Effector CD8-positive, alpha-beta T cell (primary cell): Measurements from ENCODE around the gene NSUN2.

ENCODE experiments used
- DNase-seq: peaks from one replicate; lab custom pipeline; 2025; lab: John Stamatoyannopoulos, UW

NSUN2 gene

GRCh38 chr5:6644794-6645241 lies 12.0 kb upstream of the NSUN2 start:
- no peak for DNase-seq

DNA sequence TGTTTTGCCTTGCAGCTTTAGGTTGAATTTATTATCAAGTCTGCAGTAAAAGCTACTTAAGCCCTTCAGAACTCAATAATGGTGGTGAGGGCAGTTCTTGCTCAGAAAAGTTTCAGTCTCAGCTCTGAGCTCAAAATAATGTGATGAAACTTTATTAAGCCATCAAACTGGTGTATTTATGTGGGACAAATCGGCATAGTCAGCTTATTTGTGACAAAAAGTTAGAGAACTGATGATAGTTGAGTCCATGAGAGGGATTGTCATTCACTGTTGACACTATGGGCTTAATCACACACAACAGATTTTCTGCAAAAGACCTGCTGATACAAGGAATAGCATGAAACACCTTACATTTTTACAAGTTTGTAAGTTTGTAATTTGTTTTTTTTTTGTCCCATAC lies 9.8 kb upstream of the NSUN2 start:
- no peak for DNase-seq

DNA sequence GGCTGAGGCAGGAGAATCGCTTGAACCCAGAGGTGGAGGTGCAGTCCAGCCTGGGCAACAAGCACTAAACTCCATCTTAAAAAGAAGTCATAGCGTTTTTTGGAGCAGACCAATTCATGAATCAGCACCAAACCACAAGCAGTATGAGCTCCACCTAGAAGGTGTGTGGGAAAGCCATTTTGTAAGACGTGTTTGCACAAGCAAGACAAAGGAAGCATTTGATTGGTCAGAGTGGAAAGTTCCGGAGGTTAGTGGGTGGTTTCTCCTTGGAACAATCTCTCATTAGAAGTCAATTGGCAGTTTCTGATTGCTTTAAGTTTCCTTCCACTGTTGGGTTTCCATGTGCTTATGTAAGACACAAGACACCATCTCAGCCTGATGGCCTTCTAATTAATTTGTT lies 5.4 kb upstream of the NSUN2 start:
- DNase-seq = no peak

DNA sequence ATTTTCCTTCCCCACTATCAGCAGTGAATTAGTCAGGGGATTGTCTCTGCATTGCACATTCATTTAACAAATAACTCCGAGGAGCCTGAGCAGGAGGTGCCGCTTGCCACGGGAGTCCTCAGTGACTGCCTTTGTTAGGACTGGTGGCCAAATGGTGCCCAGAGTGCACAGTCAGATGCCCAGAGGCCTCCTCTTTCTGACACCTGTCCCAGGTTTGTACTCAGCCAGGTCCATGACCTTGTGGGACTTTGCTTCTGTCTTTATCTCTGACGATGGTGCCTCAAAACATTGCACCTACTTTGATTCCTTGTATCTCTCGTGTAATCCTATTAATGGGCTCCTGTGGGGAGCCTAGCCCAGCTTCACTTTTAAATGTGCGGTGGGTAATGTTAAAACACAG lies 4.7 kb upstream of the NSUN2 start:
- no peak for DNase-seq

DNA sequence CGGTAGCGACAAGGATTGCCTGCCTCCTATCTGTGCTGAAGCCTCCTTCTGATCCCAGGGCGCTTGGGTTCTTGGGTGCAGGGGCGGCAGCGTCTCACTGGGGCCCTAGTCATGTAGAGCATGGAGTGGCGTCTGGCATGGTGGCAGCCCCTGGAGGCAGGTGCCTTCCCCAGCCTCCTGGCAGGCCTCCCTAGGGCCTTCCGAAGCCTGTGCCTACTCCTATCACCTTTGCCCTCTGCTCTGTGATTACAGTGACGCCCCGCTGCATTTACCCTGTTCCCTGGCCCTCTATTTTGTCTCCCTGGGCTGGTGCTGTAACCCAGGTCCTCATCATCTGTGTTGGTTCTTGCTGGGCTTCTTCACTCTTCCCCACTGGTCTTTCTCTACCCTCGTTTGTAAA lies 4.2 kb upstream of the NSUN2 start:
- DNase-seq = no peak

DNA sequence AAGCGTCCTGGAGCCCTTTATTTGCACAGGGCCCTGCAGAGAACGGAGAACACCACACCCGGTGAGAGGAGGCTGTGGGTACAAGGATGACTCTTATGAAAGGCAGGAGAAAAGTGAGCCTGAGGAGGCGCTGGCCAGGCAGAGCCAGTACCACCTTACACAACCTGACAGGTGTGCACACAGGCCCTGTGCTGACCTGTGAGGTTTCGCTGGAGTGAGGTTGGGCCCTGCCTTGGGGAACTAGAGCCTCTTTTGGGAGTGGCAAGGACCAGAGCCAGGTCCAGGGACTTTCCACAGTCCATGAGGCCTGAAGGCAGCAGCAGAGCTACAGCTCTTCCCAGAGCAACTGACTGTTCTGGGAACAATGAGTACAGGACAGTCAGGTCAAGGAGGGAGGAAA lies 3.4 kb upstream of the NSUN2 start:
- no peak for DNase-seq

DNA sequence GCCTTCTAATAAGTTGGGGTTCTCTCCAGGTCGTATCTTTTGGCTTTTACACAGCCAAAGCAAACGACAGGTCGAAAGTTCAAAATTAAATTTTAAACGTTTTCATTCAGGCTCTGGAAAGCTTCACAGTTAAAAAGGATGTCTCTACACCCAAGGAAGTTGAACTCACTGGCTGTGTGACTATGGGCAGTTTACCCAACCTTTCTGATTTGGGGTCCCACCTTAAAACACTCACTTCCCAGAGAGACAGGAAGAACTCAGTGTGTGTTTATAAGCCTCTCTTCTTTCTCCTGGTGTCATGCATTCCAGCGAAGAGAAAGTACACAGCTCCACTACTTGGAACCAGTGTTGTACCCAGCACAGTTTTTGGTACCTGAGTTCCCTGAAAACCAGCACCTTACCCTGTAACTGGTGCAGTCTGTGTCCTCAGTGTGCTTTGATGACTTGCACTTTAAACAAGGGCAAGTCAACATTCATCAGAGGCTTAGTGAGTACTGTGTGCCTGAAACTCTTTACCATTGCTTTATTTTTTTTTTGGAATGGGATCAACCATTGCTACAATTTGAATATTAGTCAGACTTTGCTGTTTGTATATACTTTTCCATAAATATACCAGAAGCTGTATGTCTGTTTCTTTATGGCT lies 2.1 kb upstream of the NSUN2 start:
- DNase-seq = no peak

DNA sequence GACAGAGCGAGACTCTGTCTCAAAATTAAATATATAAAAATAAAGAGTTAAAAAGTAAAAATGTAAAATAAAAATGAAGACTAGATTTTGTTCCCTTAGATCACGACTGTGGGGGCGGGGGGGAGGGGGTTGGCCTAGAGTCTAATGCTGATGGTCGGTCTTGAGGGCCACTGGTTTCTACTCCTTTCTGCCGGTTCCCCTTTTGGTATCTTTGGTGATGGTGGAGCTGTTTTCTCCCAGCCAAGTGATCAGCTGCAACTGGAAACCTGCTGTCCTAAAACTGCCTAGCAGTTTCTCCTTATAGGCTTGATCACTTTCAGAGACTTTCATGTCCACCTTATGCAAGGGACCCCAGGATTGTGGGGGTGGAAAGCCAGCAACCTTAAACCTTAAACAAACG lies 1.5 kb upstream of the NSUN2 start:
- DNase-seq = no peak

DNA sequence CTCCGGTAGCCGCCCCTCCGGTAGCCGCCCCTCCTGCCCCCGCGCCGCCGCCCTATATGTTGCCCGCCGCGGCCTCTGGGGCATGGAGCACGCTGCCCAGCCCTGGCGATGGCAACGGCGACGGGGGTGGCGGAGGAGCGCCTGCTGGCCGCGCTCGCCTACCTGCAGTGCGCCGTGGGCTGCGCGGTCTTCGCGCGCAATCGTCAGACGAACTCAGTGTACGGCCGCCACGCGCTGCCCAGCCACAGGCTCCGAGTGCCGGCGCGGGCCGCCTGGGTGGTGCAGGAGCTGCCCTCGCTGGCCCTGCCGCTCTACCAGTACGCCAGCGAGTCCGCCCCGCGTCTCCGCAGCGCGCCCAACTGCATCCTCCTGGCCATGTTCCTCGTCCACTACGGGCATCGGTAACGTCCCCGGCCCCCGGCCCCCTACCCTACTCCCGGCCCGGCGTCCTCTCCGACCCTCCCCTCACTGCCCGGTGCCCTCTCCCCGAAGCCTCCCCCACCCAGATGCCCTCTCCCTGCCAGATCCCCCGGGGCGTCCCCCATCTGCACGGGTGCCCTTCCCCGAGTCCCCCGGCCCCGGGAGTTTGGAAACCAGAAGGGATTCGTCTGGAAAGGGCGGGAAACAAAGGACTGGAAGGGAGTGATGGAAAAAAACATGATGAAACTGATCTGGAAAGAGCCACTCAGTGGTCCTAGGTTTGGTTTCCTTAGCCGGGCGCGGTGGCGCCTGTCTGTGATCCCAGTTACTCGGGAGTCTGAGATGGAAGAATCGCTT lies 813 bp upstream of the NSUN2 start:
- no peak for DNase-seq

- DNase-seq = no peak
Measured at GRCh38 chr5:6632324-6632887, 438 bp downstream of the NSUN2 start.

- DNase-seq = no peak
Measured at GRCh38 chr5:6631441-6631840, 1.4 kb downstream of the NSUN2 start.

- no peak for DNase-seq
Measured at GRCh38 chr5:6626508-6626907, 6.3 kb downstream of the NSUN2 start.

DNA sequence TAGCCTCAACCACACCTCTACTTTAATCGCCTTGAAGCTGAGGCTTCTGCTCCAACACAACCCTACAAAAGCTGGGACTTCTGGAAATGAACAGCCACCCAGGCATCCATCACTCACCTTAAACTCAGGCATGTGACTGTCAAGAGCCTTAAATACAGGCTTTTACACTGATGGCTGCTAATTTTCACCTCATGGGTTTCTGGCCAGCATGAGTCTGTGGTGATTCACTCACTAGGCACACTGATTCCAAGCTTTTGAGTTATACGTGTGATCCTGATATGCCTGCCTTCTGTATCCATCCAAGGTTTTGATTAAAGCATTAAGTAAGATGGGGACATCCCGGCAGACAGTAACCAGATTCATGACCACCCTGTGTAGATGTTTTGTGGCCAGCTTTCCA lies 8.9 kb downstream of the NSUN2 start:
- no peak for DNase-seq

DNA sequence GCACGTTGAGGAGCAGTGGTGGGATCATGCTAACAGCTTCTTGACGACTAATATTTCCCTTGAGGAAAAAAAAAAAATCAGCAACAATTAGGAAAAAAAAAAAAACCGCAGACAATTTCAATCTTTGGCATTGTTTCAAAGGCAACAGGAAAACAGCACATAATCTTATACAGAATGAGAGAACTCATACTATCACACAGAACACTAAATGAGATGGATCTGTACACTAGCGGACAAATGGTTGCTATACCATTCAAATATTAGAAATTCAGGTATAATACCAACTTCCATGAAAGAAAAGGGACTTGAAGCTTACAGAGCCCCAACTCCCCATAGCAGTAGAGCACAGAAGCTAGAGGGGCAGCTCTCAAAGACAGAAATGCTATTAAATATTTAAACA lies 9.6 kb downstream of the NSUN2 start:
- no peak for DNase-seq

- DNase-seq = no peak
Measured at GRCh38 chr5:6616632-6617031, 16.2 kb downstream of the NSUN2 start.

DNA sequence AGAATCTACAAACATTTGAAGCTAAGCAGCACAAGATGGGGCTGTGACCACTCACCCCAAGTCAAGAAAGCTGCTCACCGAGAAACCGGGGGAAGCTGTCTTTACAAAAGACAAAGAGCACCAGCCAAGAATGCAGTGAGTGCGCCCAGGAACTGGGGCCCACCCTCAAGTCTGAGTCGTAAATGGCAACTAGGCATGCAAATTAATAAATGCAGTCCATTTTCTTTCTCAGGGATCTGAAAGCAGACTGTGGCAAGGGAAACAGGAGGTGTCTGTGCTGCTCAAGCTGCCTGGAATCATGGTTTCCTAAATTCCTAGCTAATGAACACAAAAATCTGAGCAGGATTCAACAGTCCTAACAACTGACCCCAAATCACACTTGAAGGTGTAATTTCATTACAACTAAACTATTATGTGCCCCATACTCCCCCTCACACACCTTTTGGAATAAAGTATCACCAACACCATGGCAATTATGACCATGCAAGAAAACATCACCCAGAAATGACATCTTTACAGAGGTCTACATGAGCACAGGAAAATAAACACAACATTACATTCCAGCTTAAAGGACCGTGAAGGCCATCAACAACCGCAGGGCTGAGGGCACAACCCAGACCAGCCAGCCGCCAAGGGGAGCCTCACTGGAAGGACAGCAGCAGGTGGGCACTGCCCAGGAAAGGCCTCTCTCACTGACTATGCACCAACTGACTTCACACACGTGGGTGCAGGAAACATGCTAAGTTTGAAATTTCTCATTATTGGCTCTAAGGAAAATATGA lies 17.6 kb downstream of the NSUN2 start:
- DNase-seq = no peak

DNA sequence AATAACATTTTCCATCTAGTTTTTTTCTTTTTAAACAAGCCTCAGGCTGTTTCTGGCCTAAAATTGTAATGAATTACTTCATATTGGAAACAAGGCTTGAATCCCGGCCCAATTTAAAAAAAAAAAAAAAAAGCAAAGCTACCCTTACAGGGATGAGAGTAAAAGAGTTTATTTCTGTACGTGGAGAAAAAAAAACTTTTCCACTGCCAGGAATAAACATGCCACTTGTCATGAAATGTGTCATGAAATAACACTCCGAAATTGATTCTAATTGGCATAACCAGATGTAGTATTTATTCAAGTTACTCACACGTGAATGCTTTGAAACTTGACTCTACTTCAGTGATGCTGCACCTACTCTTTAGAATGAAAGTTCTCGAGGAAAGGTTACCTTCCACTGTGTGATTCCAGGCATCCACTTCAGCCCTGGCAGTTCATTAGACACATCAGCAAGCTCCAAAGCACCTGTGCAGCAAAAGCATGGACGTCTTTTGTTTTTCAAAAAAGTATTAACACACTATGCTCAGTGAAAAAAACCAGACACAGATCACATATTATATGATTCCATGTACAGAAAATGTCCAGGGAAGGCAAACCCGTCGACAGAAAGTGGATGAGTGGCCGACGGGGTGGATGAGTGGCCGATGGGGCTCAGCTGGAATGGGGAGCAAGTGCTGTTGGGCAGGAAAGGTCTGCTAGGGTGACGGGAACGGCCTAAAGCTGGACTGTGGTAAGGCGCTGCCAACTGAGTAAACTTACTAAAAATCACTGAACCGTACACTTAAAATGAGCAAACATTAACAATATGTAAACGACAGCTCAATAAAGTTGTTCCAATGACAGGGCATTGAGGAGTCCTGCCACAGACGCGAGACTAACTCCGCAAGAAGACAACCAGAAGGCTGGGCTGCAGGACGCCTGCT lies 21.2 kb downstream of the NSUN2 start:
- DNase-seq = no peak

DNA sequence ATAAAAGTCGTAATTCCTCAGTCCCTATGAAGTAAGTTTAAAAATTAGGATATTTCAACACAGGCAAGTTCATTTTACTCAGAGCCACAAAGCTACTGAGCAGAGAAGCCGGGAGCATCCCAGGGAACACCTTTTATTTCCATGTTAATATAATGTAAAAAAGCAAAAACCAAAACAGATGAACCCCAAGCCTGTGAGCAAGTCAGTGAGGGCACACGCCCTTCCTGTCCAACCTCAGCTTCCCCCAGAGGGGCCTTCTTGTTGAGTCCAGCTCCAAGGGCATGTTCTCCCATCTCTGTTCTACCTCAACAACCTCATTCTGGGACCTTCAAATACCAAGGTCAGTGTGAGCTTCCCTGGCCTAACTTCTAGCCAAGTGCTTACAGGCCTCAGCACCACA lies 24.8 kb downstream of the NSUN2 start:
- DNase-seq = no peak

DNA sequence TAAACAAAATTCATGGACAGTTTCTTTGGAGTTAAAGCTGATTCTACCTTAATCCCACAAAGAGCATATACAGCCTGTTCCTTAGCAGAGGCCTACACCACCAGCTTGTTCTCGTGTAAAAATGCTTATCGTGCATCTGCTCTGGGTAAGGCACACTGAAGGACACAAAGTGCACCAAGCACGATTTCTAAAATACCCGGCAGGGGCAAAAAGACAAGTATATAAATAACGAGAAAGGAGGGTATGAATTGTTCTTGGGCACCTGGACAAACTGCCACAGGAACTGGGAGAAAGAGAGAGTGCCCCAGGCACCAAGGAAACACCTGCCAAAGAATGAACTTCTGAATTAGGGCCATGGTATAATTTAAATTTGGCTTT lies 25.3 kb downstream of the NSUN2 start:
- DNase-seq = no peak

- no peak for DNase-seq
Measured at GRCh38 chr5:6606884-6607558, 25.8 kb downstream of the NSUN2 start.

DNA sequence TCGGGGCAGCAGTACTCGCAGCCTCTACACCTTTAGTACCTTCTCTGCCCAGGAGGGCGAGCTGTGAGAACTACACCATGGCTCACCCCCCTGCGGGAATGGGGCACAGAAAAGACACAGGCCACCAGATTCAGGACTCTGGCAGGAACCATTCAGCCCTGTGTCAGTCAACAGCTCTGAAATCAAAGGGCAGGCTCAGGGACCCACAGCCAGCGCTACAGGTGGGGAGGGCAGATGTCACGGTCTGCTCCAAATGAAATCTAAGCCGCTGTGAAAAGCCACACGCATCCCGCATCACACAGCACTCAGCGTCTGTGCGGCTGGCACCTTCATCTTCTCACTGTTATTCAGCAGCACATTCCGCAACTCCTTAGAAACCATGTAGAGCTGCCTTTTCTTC lies 27.9 kb downstream of the NSUN2 start:
- no peak for DNase-seq
